Astrocyte of the spinal cord (primary cell): ENCODE data around the gene GBA2.
A peak's percentile ranks its signal among the peaks of the same experiment; 100 is the strongest.

ENCODE experiments used
- DNase-seq: peaks from one replicate; pipeline ENCODE4 v3.0.0; 2011; ENCODE audit warnings: low read depth, low spot score
- H3K4me3 ChIP-seq: 2 replicates; pipeline ENCODE4 v1.5.1; 2011; ENCODE audit warnings: low read depth, mild to moderate bottlenecking, low read length, moderate library complexity
- CTCF ChIP-seq: IDR thresholded peaks from 2 replicates; pipeline ENCODE4 v1.5.1; 2012; ENCODE audit warnings: low read depth, mild to moderate bottlenecking, low read length, inconsistent platforms
- in situ Hi-C: cut with HindIII; loops from 2 replicates; pipeline ENCODE4 v1.10.0; 2017; ENCODE audit warnings: low sequenced_read_pairs

The GBA2 gene

GRCh38 chr9:35791297-35791921 lies 42.4 kb upstream of the GBA2 start, which contains the start of gene NPR2:
NPR2 (plus strand) TSS chr9:35791591; CDS start chr9:35792409, 818 bp downstream.
- in situ Hi-C loops = no loop called here
- no peak for DNase-seq
- no peak for TF ChIP-seq CTCF
- H3K4me3 ChIP-seq = peak within 1 kb of the TSS; percentile 53

- peak overlapping the region; percentile 26 for H3K4me3 ChIP-seq
- DNase-seq = peak; percentile 83
- peak; percentile 79 for TF ChIP-seq CTCF
- in situ Hi-C loops = no loop called here
These were observed 41.6 kb upstream of the GBA2 start for GRCh38 chr9:35790385-35791296.

GRCh38 chr9:35790025-35790384 lies 41.0 kb upstream of the GBA2 start:
- no peak for TF ChIP-seq CTCF
- DNase-seq = no peak
- in situ Hi-C loops = no loop called here

GRCh38 chr9:35789541-35789940 lies 40.5 kb upstream of the GBA2 start:
- DNase-seq = no peak
- in situ Hi-C loops = no loop called here
- TF ChIP-seq CTCF = no peak
- no peak overlapping the region for H3K4me3 ChIP-seq

More at GRCh38 chr9:35790025-35790384, 41.0 kb upstream of the GBA2 start:
- H3K4me3 ChIP-seq = no peak overlapping the region

- H3K4me3 ChIP-seq = no peak overlapping the region
- DNase-seq = no peak
- in situ Hi-C loops = no loop called here
- no peak for TF ChIP-seq CTCF
These were observed 34.4 kb upstream of the GBA2 start for GRCh38 chr9:35783418-35783817.

GRCh38 chr9:35781066-35781465 lies 32.0 kb upstream of the GBA2 start:
- no peak overlapping the region for H3K4me3 ChIP-seq
- no peak for TF ChIP-seq CTCF
- in situ Hi-C loops = no loop called here
- no peak for DNase-seq
